Thoracic aorta (tissue), 2 donors: ENCODE results near the gene ARMC9. TPM values are rescaled to one million over a fixed set of nuclear protein-coding genes. Genes with fewer than 3 reads are reported as not detected.
"Not testable (repeated sequence)": the region's sequence is repeated elsewhere in the genome, so short reads cannot be mapped to it uniquely, and the experiment has no call there.

Experiments used
- ATAC-seq: fragments of 150-250 bp; one replicate; pipeline ENCODE4 v1.8.0; 2017; ENCODE audit warnings: low read depth; ENCODE audit not compliant: insufficient number of reproducible peaks, low FRiP score
- DNase-seq: peaks from one replicate; pipeline ENCODE4 v3.0.0-alpha.2; 2020; ENCODE audit warnings: low spot score
- H3K27ac ChIP-seq, 2 donors: fragments of 200-600 bp; sonication (generic); 1 replicate in 1 of 2; 2 replicates in 1 of 2; pipeline ENCODE4 v1.5.1; 2016; ENCODE audit warnings: mild to moderate bottlenecking in 2 of 2, moderate library complexity in 2 of 2
- H3K27me3 ChIP-seq: fragments of 200-600 bp; sonication (generic); replicated peaks from 2 replicates; pipeline ENCODE4 v1.6.0; 2016; ENCODE audit warnings: mild to moderate bottlenecking; ENCODE audit not compliant: insufficient read depth
- H3K36me3 ChIP-seq: fragments of 200-600 bp; sonication (generic); one replicate; pipeline ENCODE4 v1.5.1; 2016
- H3K4me1 ChIP-seq, 2 donors: fragments of 200-600 bp; sonication (generic); 1 replicate in 1 of 2; 2 replicates in 1 of 2; pipeline versions ENCODE4 v1.5.1 to v1.6.0; 2016; ENCODE audit warnings: low read depth in 2 of 2, mild to moderate bottlenecking in 1 of 2; ENCODE audit not compliant: control insufficient read depth in 1 of 2
- H3K4me3 ChIP-seq: fragments of 200-600 bp; sonication (generic); 2 replicates; pipeline ENCODE4 v1.5.1; 2016; ENCODE audit warnings: mild to moderate bottlenecking
- H3K9me3 ChIP-seq: fragments of 200-600 bp; sonication (generic); 2 replicates; pipeline ENCODE4 v1.5.1; 2016
- total RNA-seq, 2 donors: library from RNA; depleted of rRNA; stranded (reverse); fragments of >200 nt; gene quantifications; one replicate each; pipeline versions ENCODE4 v1.1.0 to v1.2.3, GENCODE V29; 2016
- TF ChIP-seq, protein P1 (sequence below): fragments of 200-600 bp; sonication (generic); IDR thresholded peaks from one replicate; pipeline ENCODE4 v1.5.1; 2019; ENCODE audit warnings: antibody characterized with exemption

ARMC9 gene
- total RNA-seq, 2 donors from 2014 or later: 68.5 to 103 TPM

GRCh38 chr2:231373786-231374349 lies 175.4 kb downstream of the ARMC9 start:
- Histone ChIP-seq H3K4me3 (no peak overlapping the region), H3K9me3 (no peaks in the 10 kb centered on the region), H3K4me1 (peaks cover 0 to 5% of the 10 kb centered on the region in 2 donors), H3K27ac (no peak overlapping the region), H3K36me3 (no peaks in the 10 kb centered on the region), H3K27me3 (no peaks in the 10 kb centered on the region)
- ATAC-seq (no peak), DNase-seq (no peak)
- TF ChIP-seq, protein P1, sequence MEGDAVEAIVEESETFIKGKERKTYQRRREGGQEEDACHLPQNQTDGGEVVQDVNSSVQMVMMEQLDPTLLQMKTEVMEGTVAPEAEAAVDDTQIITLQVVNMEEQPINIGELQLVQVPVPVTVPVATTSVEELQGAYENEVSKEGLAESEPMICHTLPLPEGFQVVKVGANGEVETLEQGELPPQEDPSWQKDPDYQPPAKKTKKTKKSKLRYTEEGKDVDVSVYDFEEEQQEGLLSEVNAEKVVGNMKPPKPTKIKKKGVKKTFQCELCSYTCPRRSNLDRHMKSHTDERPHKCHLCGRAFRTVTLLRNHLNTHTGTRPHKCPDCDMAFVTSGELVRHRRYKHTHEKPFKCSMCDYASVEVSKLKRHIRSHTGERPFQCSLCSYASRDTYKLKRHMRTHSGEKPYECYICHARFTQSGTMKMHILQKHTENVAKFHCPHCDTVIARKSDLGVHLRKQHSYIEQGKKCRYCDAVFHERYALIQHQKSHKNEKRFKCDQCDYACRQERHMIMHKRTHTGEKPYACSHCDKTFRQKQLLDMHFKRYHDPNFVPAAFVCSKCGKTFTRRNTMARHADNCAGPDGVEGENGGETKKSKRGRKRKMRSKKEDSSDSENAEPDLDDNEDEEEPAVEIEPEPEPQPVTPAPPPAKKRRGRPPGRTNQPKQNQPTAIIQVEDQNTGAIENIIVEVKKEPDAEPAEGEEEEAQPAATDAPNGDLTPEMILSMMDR: no peak

- Histone ChIP-seq H3K36me3 (no peaks in the 10 kb centered on the region), H3K27ac (no peak overlapping the region), H3K9me3 (no peaks in the 10 kb centered on the region), H3K4me1 (peaks cover 0 to 5% of the 10 kb centered on the region in 2 donors), H3K27me3 (no peaks in the 10 kb centered on the region), H3K4me3 (no peak overlapping the region)
- TF ChIP-seq, protein P1: no peak
- ATAC-seq (no peak), DNase-seq (no peak)
These were observed 176.3 kb downstream of the ARMC9 start for GRCh38 chr2:231374771-231375170.

DNA sequence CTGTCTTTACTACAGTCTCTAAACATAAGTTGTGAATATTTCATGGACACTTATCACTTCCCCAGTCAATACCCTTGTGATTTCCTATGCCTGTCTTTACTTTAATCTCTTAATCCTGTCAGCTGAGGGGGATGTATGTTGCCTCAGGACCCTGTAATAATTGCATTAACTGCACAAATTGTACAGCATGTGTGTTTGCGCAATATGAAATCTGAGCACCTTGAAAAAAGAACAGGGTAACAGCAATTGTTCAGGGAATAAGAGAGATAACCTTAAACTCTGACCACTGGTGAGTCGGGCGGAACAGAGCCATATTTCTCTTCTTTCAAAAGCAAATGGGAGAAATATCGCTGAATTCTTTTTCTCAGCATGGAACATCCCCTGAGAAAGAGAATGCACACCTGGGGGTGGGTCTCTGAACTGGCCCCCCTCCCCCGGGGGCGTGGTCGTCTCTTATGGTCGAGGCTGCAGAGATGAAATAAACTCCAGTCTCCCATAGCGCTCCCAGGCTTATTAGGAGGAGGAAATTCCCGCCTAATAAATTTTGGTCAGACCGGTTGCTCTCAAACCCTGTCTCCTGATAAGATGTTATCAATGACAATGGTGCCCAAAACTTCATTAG lies 177.7 kb downstream of the ARMC9 start:
- not testable (repeated sequence) for H3K4me3 ChIP-seq

DNA sequence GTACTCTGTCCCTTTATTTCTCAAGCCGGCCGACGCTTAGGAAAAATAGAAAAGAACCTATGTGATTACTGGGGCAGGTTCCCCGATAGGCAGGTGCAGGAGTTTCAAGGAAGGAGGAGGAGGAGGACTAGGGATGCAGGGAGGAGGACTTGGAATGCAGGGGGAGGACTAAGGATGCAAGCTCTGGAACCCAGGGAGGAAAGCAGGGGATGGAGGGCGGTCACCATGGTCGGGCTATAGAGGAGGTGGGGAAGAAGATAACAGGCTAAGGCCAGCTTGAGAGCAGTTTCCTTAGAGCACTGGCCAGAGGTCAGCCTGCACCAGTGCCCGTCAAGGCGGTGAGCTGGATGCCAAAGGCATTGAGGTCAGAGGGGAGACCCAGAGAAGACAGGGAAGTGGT lies 178.4 kb downstream of the ARMC9 start:
- ATAC-seq (no peak), DNase-seq (no peak)
- TF ChIP-seq, protein P1: no peak
- Histone ChIP-seq H3K27ac (no peak overlapping the region), H3K27me3 (no peaks in the 10 kb centered on the region), H3K4me3 (no peak overlapping the region), H3K9me3 (no peaks in the 10 kb centered on the region), H3K36me3 (no peaks in the 10 kb centered on the region), H3K4me1 (no peaks in the 10 kb centered on the region)

More for the DNA sequence above, 177.7 kb downstream of the ARMC9 start:
- H3K4me1 ChIP-seq, H3K9me3 ChIP-seq, H3K36me3 ChIP-seq, H3K27ac ChIP-seq, DNase-seq, ATAC-seq, H3K27me3 ChIP-seq: not testable (repeated sequence)

- DNase-seq: no peak
- ATAC-seq: no peak
- Histone ChIP-seq H3K9me3 (no peaks in the 10 kb centered on the region), H3K27me3 (no peaks in the 10 kb centered on the region), H3K4me3 (no peak overlapping the region), H3K27ac (no peak overlapping the region), H3K4me1 (no peaks in the 10 kb centered on the region), H3K36me3 (no peaks in the 10 kb centered on the region)
- TF ChIP-seq, protein P1: no peak
These were observed 179.7 kb downstream of the ARMC9 start for GRCh38 chr2:231378026-231378722.
